Measurements from ENCODE around the gene ZNF107.
"Not testable (repeated sequence)": the region's sequence is repeated elsewhere in the genome, so short reads cannot be mapped to it uniquely, and the experiment has no call there.

The ZNF107 gene

GRCh38 chr7:64642875-64643274 lies 23.1 kb upstream of the ZNF107 start:
- DNase-seq (ENCODE audit: extremely low read depth in 1 of 2, low read depth in 1 of 2): no peak

DNA sequence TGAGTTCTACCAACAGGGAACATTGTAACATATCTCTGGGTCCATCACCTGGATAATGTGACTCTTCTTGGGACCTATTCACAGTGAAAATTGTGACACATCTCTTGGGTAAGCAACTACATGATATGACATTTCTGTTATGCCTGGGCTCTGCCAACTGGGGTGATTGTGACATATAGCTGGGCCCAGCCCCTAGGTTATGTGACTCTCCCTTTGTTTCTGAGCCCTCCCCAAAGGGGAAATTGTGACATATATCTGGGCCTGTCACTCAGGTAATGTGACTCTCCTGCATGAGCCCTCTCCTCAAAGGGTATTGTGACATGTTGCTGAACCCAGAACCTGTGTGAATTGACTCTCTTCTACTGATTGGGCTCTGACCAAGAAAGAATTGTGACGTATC lies 22.4 kb upstream of the ZNF107 start:
- DNase-seq (ENCODE audit: extremely low read depth in 1 of 2, low read depth in 1 of 2): no peak

DNA sequence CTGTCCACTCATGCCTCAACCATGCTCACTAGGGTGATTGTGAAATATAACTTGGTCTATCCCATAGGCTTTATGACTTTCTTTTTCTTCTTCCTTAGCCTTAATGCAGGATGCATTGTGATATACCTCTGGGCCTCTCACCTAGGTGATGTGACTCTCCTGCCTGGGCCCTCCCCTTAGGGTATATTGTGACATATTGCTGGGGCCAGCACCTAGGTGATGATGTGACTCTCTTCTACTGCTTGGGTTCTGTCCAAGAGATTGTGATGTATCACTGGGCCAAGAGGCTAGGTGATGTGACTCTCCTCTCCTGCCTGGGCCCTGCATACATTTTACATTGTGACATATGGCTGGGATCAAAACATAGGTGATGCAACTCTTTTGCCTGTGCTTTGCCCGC lies 14.7 kb upstream of the ZNF107 start:
- no peak for DNase-seq (ENCODE audit: extremely low read depth in 1 of 2, low read depth in 1 of 2)

DNA sequence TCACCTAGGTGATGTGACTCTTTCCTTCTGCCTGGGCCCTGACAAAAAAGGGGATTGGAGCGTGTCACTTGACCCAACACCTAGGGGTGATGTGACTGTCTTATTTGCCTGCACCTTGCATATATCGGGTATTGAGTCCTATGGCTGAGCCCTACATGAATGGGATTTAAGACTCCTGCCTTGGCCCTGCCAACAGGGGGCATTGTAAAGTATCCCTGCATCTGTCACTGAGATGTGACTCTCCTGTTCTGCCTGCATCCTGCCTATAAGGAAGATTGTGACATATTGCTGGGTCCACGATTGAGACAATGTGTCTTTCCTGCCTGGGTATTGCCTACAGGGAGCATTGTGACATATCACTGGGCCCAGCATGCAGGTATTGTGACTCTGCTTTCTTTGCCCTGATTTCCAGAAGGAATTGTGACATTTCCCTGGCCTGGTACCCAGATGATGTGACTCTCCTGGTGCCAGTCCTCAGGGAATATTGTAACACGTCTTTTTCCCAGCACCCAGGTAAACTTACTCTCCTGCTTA lies 14.2 kb upstream of the ZNF107 start:
- DNase-seq (ENCODE audit: extremely low read depth in 1 of 2, low read depth in 1 of 2): no peak

DNA sequence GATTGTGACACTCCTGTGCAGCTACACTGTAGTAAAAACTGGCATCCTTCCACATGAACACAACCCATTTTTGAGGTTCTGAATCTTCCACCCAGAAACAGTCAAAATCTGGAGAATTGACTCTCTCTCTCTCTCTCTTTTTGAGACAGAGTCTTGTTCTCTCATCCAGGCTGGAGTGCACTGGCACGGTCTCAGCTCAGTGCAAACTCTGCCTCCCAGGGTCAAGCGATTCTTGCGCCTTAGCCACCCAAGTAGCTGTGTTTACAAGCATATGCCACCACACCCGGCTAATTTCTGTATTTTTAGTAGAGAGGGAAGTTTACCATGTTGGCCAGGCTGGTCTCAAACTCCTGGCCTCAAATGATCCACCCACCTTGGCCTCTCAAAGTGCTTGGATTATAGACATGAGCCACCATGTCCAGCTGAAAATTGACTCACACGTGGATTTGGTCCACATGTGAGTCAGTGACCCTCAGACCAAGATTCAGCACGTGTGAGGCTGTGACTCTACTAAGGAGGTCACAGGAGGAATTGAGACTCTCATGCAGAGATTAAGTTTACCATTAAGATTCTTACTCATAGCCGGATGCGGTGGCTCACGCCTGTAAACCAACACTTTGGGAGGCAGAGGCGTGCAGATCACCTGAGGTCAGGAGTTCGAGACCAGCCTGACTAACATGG lies 12.1 kb upstream of the ZNF107 start:
- no peak for DNase-seq (ENCODE audit: extremely low read depth in 1 of 2, low read depth in 1 of 2)

DNA sequence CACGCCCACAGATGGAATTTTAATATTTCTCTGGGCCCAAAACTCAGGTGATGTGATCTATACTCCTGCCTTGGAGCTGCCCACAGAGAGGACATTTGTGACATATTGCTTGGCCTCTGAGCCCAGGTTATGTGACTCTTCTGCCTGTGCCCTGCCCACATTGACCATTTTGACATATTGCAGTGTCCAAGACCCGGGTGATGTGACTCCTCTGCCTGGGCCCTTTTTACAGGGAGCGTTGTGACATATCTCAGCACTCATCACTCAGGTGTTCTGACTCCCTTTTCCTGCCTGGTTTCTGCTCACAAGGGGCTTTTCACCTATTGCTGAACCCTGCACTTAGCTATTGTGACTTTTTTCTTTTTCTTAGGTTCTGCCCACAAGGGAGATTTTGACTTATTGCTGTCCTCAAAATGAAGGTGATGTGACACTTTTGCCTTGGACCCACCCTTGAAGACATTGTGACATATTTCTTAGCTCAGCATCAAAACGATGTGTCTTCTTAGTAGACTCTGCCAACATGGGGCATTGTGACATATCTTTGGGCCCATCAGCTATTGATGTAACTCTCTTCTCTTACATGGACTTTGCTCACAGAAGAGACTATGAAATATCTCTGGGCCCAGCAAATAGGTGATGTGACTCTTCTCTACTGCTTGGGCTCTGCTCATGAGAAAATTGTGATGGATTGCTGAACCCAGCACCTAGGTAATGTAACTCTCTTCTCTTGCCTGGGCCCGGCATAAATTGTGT lies 11.0 kb upstream of the ZNF107 start:
- no peak for DNase-seq (ENCODE audit: extremely low read depth in 1 of 2, low read depth in 1 of 2)

GRCh38 chr7:64655811-64656210 lies 10.1 kb upstream of the ZNF107 start:
- no peak for DNase-seq (ENCODE audit: extremely low read depth in 1 of 2, low read depth in 1 of 2)

- no peak for DNase-seq (ENCODE audit: extremely low read depth in 1 of 2, low read depth in 1 of 2)
Measured at GRCh38 chr7:64656489-64656888, 9.4 kb upstream of the ZNF107 start.

DNA sequence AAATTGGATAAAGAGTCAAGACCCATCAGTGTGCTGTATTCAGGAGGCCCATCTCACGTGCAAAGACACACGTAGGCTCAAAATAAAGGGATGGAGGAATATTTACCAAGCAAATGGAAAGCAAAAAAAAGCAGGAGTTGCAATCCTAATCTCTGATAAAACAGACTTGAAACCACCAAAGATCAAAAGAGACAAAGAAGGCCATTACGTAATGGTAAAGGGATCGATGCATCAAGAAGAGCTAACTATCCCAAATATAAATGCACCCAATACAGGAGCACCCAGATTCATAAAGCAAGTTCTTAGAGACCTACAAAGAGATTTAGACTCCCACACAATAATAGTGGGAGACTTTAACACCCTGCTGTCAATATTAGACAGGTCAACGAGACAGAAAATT lies 3.8 kb upstream of the ZNF107 start:
- not testable (repeated sequence) for DNase-seq (ENCODE audit: extremely low read depth in 1 of 2, low read depth in 1 of 2)

GRCh38 chr7:64666663-64667050 lies 724 bp downstream of the ZNF107 start:
- no peak for DNase-seq (ENCODE audit: extremely low read depth in 1 of 2, low read depth in 1 of 2)

DNA sequence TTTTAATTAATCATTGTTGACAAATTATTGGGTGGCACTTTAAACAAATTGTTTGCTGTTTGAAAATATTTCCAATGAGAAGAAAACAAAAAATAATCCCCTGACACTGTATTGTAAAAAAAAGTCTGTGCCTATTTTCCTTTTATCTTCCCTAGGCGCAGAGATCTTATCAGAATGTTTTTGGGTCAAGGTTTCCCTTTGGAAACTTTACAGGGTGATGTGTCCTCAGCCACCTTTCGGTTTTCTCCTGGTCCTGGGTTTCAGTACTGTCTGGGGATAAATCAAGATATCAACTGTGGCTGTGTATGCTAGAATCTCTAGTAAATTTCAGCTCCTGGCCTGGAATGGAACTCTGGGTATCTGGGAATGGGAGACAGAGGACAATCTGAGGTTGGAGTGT lies 1.4 kb downstream of the ZNF107 start:
- no peak for DNase-seq (ENCODE audit: extremely low read depth in 1 of 2, low read depth in 1 of 2)

GRCh38 chr7:64672414-64672813 lies 6.5 kb downstream of the ZNF107 start:
- DNase-seq (ENCODE audit: extremely low read depth in 1 of 2, low read depth in 1 of 2): no peak

DNA sequence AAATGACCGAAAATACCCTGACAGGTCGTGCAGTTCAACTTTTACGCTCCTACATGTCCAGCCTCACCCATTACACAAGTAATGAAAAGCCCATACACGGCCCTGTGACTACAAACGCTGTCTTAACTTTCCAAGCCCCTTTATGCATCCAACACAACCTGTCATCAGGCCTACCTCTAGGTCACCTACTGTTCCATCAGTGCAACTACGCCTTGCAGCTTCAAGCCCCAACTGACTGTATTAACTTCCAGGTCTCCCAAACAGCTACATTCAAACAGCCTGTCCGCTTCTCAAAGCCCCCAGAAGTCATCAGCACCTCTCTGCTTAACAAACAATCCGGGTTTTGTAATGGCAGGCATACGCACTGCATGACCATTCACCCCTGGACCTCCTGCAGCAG lies 19.2 kb downstream of the ZNF107 start:
- DNase-seq (ENCODE audit: extremely low read depth in 1 of 2, low read depth in 1 of 2): no peak

GRCh38 chr7:64685741-64686140 lies 19.8 kb downstream of the ZNF107 start:
- no peak for DNase-seq (ENCODE audit: extremely low read depth in 1 of 2, low read depth in 1 of 2)

DNA sequence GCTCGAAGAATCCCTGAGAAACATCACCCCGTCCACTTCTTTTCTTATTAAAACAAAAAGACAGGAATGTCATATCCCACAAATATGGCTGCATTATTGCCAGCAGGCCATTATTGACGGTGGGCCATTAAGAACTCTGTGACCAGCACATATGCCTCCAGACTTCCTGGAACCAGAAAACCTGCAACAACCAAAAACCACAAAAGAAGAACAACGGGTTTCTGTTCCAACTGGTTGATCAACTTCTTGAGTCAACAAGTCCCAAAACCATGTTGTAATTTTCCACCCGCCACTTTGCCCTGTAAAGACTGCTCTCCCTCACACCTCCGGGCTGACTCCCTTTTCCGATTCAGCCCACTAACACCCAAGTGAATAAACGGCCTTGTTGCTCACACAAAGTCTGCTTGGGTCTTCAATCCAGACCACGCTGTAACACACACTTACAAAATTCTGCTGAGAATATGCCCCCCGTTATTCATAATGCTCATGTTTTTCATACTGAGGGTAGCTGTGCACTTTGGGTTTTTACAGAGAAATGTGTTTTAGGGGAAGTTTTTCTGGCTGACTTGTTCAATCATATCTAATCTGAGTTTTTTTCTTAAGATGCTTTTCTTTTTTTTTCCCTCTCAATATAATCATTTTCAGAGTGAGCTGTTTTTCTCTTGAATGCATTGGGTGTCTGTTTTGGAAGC lies 20.7 kb downstream of the ZNF107 start:
- no peak for DNase-seq (ENCODE audit: extremely low read depth in 1 of 2, low read depth in 1 of 2)

DNA sequence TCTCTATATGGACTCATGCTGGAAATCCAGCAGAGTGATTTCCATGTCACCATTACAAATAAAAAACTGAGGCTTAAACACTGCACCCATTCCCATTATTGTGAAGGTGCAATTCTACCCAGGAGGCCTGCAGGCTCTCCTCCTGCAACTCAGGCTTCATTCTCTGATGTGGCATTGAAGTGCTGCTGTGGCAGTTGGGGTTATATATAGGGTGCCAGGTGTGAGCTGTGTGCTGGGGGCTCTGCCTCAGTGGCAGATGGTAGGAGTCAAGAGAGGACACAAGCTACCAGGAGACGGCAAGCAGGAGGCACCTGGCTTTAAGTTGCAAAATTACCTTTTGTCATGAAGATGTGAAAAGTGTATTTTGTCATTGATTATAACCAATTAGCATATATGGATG lies 21.3 kb downstream of the ZNF107 start:
- no peak for DNase-seq (ENCODE audit: extremely low read depth in 1 of 2, low read depth in 1 of 2)

GRCh38 chr7:64688988-64689387 lies 23.1 kb downstream of the ZNF107 start:
- DNase-seq (ENCODE audit: extremely low read depth in 1 of 2, low read depth in 1 of 2): no peak

DNA sequence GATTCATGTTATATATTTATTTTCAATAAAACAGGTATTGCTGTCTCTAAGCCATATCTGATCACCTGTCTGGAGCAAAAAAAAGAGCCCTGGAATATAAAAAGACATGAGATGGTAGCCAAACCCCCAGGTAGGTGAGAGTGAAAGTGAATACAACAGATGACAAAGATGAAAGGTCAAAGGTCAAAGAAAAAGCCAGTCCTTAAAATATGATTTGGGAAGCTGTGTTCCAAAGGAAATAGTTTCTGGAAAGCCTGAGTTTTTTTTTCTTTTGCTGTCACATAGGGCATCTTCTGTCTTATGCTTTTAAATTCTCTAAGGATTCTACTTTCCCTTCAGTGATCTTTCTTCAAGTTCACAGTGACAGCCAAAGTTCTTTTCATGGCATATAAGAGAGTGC lies 25.9 kb downstream of the ZNF107 start:
- DNase-seq (ENCODE audit: extremely low read depth in 1 of 2, low read depth in 1 of 2): no peak

DNA sequence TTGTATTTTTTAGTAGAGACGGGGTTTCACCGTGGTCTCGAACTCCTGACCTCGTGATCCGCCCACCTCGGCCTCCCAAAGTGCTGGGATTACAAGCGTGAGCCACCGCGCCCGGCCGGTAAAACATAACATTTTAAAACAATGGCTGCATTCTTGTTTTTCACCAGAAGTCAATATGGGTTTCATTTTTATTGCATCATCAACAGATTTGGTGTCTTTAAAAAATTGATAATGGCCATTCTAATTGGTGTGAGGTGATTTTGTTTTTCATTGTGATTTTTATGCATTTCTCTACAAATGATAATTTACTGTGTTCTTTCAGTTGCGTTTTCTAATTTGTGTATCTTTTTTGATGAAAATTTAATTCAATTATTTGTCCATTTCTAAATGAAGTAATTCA lies 31.9 kb downstream of the ZNF107 start:
- not testable (repeated sequence) for DNase-seq (ENCODE audit: extremely low read depth in 1 of 2, low read depth in 1 of 2)

- no peak for DNase-seq (ENCODE audit: extremely low read depth in 1 of 2, low read depth in 1 of 2)
Measured at GRCh38 chr7:64706625-64707292, 40.8 kb downstream of the ZNF107 start.

- not testable (repeated sequence) for DNase-seq (ENCODE audit: extremely low read depth in 1 of 2, low read depth in 1 of 2)
Measured at GRCh38 chr7:64717896-64718295, 52.0 kb downstream of the ZNF107 start.

All from activated CD8-positive, alpha-beta memory T cell treated with anti-CD3 and anti-CD28 coated beads for 1 hour (primary cell).